ENCODE data around the gene MEGF6. TPM values are rescaled to one million over a fixed set of nuclear protein-coding genes. Genes with fewer than 3 reads are reported as not detected.

MEGF6 gene
- total RNA-seq, 1 experiment from 2014 or later, result 21.3 TPM

DNA sequence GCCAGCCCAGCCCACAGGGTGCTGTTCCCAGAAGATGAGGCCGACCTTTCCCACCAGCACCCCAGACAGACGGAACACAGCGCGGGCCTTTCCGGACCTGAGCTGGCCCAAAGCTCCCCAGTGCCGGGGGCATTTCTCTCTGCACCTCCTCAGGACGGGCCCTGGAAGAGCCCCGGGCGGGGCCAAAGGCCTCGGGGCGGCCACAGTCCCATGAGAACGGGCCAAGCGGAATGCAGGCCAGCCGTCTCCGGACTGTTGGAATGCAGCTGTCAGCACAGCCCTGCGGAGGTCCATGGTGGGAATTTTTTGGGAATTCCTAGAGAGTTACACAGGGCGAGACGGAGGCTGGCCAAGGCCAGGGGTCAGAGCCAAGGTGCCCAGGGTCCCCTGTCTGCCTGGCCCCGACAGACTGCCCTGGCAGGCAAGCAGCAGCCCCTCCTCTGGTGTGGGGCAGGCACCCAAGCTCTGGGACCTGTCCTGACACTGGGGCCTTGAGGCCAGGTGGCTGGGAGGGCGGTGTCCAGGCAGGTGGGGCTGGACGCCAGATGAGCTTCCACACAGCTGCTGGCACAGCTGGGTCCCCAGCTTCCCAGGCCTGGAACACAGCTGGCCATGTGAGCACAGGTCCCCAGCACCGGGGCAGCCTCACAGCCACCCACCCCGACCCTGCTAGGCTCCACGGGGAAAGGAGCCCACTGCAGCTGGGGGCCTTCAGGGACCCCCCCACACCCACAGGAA lies 63.0 kb downstream of the MEGF6 start:
- no peak overlapping the region for H3K23ac ChIP-seq (ENCODE audit: insufficient read length, low read depth, low read length)
- no peak overlapping the region for H4K8ac ChIP-seq (replicated peaks; ENCODE audit: insufficient read length, low read depth, low read length)
- no peak overlapping the region for H3K4me2 ChIP-seq (ENCODE audit: insufficient read depth, insufficient read length, low read length)
- no CpG with 5 or more reads among the region's 24 CpGs for WGBS (ENCODE audit: extremely low coverage, insufficient read length, low lambda C conversion rate)
- H2BK5ac ChIP-seq (ENCODE audit: insufficient read length, low read length), result no peak overlapping the region
- no peak overlapping the region for H2AK5ac ChIP-seq (ENCODE audit: insufficient read length, low read length)
- H2BK15ac ChIP-seq (ENCODE audit: low read depth, low read length), result no peak overlapping the region
- no peak overlapping the region for H4K91ac ChIP-seq (ENCODE audit: insufficient read length, low read depth, low read length)
- H3K4me1 ChIP-seq (ENCODE audit: insufficient read depth, low read length), result no peaks in the 10 kb centered on the region; the same call in 1 of the 2 replicates
- no peak overlapping the region for H4K5ac ChIP-seq (ENCODE audit: insufficient read length, low read depth, low read length)
- no peaks in the 10 kb centered on the region for H3K23me2 ChIP-seq (ENCODE audit: insufficient read length, low read depth, low read length, poor library complexity, severe bottlenecking)
- H3K27ac ChIP-seq (ENCODE audit: insufficient read length, low read depth, low read length), result no peak overlapping the region
- H3K14ac ChIP-seq (ENCODE audit: insufficient read depth, low read length), result peak overlapping the region; percentile 24; the same call in 1 of the 2 replicates
- no peak overlapping the region; a peak in 1 of 7 replicates for H3K27ac Mint-ChIP-seq
- H3K79me2 ChIP-seq (ENCODE audit: insufficient read depth, low read length), result no peaks in the 10 kb centered on the region
- no peak overlapping the region for H2BK20ac ChIP-seq (ENCODE audit: low read depth, low read length, poor library complexity, severe bottlenecking)
- no peaks in the 10 kb centered on the region for H3K27me3 ChIP-seq (ENCODE audit: insufficient read depth, low read length)
- H3K4me1 Mint-ChIP-seq, result peaks cover 0 to 19% of the 10 kb centered on the region in 2 experiments; a peak in 2 of 4 replicates
- H3K36me3 Mint-ChIP-seq (ENCODE audit: insufficient read depth in 1 of 3, low read depth in 3 of 3), result no peaks in the 10 kb centered on the region
- no peak overlapping the region for H3K4me3 Mint-ChIP-seq
- no peaks in the 10 kb centered on the region for H3K27me3 Mint-ChIP-seq (ENCODE audit: low read depth)
- no peak overlapping the region for H2BK120ac ChIP-seq (ENCODE audit: low read depth, low read length, poor library complexity, severe bottlenecking)
- no peaks in the 10 kb centered on the region for H3K9me3 Mint-ChIP-seq
- H3T11ph ChIP-seq (ENCODE audit: low read length), result no peak overlapping the region
- H3K79me1 ChIP-seq (ENCODE audit: insufficient read depth, low read depth, low read length, poor library complexity, severe bottlenecking), result no peaks in the 10 kb centered on the region
- no peak for DNase-seq
- no peak overlapping the region for H2AFZ ChIP-seq (ENCODE audit: low read length)
- no peak overlapping the region for H3K18ac ChIP-seq (ENCODE audit: insufficient read length, low read depth, low read length)
- TF ChIP-seq, protein P1, sequence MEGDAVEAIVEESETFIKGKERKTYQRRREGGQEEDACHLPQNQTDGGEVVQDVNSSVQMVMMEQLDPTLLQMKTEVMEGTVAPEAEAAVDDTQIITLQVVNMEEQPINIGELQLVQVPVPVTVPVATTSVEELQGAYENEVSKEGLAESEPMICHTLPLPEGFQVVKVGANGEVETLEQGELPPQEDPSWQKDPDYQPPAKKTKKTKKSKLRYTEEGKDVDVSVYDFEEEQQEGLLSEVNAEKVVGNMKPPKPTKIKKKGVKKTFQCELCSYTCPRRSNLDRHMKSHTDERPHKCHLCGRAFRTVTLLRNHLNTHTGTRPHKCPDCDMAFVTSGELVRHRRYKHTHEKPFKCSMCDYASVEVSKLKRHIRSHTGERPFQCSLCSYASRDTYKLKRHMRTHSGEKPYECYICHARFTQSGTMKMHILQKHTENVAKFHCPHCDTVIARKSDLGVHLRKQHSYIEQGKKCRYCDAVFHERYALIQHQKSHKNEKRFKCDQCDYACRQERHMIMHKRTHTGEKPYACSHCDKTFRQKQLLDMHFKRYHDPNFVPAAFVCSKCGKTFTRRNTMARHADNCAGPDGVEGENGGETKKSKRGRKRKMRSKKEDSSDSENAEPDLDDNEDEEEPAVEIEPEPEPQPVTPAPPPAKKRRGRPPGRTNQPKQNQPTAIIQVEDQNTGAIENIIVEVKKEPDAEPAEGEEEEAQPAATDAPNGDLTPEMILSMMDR (conservative IDR thresholded peaks at IDR 0.05), result no peak
- H3K4ac ChIP-seq (ENCODE audit: low read depth, low read length), result no peak overlapping the region
- no peaks in the 10 kb centered on the region for H4K20me1 ChIP-seq (ENCODE audit: control insufficient read depth, insufficient read depth, insufficient read length)
- H3K56ac ChIP-seq (ENCODE audit: insufficient read length, low read depth, low read length), result no peak overlapping the region
- no peaks in the 10 kb centered on the region for H3K9me3 ChIP-seq (ENCODE audit: control insufficient read depth, low read depth, low read length)
- H3K9ac ChIP-seq (ENCODE audit: extremely low read depth, insufficient read length, low read length), result no peak overlapping the region
- H2BK12ac ChIP-seq (ENCODE audit: insufficient read length, low read depth, low read length), result no peak overlapping the region
